CD4-positive, alpha-beta T cell treated with Interferon alpha-2 for 1 hour (primary cell): ENCODE results near the gene NECAB2.

ENCODE experiments used
- DNase-seq, 2 donors: peaks; one replicate each; pipeline ENCODE4 v3.0.0-alpha.2; 2020 to 2022

The NECAB2 gene

DNA sequence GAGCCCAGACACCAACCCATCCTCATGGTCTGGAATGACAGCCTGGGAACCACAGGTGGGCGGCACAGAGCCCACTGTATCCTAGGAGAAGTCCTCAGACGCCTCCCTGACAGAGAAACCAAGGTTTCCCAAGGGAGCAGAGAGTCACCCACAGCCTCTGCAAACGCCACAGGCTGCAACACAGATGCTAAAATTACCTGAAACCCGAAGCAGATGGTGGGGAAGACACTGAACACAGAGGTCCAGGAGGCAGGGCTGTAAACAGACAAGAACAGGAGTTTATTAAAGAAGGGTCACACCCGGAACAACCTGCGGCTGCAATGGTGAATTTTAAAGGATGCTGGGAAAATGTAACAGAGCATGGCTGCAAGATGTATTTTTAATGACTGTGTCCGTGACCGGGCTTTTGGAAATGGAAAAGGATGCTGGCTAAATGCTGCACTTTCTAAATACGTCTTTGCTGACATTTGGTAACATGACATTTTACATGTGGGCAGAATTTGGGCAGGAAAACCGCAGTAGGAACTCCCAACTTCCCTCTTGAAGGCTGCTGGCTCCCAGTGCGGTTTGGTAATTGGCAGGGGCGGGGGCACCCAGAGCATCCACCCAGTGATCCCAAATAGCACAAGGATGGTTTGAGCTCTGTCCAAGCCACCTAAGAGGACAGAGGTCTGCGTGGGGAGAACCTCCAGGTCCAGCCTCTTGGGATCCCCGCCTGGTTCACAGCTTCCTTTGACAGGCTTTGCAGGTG, 61.4 kb downstream of the NECAB2 start:
- no peak for DNase-seq

DNA sequence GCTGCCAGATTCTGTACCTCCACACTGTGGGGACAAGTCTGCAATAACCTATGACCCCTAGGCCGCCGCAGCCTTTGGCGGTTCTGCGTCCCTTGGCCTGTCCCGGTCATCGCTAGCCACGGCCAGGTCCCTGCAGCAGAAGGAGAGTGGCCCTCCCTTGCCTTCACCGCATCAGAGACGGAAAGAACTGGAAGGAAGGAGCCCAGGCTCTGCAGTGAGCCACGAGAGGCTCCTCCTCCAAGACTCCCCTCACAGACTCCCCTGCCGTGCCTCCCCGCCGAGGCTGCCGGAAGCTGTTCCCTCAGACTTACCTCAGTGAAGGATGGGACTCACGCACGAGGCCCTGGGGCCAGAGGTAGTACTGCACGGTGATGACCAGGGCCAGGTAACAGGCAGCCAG, 63.5 kb downstream of the NECAB2 start:
- no peak for DNase-seq

DNA sequence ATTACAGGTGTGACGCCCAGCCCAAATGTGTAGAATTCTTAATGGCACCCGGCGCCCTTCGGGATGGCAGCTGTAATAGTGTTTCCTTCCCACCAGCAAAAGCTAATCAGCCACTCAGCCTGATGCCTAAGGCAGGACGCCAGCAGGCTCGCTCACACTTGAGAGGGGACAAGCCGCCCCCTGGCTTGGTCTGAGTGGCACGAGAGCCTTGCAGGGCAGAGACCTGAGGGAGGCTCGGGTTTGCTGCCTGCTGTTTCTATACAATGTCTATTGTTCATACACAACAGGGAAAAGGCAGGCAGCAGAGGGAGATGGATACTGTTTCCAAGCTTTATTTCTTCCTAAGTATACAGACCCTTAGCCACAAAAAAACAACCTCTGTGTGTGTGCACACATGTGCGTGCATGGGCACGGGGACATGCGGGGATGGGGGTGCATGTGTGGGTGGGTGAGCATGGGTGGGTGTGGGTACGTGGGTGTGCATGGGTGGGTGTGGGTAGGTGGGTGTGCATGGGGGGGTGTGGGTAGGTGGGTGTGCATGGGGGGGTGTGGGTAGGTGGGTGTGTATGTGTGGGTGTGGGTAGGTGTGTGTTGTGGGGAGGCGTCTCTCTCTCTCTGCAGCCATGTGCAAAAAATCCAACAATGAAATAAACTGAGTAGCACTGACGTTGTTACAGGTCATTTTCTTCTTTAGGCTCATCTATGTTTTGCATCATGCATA, 64.6 kb downstream of the NECAB2 start:
- no peak for DNase-seq

DNA sequence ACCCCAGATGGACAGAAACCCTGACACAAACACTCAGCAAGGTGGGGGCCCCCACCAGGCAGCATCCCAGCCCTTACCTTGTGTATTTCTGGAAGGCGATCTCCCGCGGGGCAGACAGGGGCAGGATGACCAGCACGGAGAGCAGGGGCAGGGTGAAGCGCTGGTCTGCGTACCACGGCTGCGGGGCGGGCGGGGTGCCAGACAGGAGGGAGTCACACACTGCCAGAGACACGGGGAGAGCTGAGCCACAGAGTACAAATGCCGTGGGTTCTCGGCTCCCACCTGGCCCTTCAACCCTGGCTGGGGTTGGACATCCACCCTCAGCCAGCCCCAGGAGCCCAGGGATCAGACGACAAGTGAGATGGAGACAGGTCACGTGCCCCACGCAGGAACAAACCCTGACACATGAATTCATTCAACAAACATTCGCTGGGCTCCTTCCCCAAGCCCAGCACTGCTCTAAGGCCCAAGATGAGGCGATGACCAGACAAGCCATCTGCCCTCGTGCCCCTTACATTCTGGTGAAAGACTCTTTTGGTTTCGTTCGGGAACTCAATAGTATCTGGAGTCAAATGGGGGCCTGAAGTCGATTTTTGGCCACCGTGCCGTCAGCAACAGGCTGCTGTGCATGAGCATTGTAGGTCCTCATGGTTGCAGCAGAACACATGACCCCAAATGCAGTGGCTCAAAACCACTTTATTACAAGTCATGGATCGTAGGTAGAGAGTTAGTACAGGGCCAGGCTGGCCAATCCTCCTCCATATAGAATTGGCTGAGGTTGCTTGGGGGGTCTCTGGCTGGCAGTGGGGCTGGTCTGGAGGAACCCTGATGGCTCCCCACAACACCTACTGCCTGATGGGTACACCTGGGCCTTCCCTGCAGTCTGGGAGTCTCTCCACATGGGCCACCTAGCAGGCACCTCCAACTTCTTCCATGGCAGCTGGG, 65.5 kb downstream of the NECAB2 start:
- no peak for DNase-seq

DNA sequence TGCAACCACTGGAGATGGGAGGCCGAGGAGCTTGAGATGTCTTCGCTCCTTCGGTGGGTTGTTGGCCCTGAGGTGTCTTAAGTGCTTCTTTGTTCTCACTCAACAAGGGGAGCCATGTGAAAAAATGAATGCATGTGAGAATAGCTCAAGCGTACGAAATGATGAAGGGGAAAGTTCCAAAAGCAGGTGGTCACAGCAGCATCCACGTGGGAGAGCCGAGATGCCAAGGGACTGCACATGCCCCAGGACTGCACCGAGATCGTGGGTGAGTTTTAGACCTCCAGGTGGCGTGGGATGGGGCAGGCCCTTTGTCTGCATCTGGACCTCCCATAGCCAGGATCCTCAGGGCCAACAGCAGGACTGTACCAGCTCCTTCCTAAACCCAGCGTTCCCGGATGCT, 66.5 kb downstream of the NECAB2 start:
- no peak for DNase-seq

DNA sequence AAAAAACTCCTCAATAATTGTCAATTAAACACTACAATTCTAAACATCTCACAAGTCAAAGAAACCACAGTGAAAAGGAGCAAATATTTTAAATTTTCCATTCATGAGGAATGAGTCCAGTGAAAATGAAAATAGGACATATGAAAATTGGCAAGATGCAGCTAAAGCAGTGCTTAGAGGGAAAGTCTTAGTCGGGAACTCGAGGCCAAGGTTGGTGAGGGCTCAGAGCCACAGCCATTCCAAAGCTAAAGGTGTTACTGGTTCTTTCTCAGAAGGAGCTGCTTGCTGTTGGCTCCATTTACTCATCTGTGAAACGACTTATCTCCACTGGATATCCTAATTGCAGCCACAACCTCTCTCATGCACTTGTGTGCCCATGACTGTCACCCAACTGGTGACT, 68.1 kb downstream of the NECAB2 start:
- no peak for DNase-seq

GRCh38 chr16:84036982-84037425, 69.0 kb downstream of the NECAB2 start:
- DNase-seq = no peak

GRCh38 chr16:84038469-84038868, 70.4 kb downstream of the NECAB2 start:
- no peak for DNase-seq

DNA sequence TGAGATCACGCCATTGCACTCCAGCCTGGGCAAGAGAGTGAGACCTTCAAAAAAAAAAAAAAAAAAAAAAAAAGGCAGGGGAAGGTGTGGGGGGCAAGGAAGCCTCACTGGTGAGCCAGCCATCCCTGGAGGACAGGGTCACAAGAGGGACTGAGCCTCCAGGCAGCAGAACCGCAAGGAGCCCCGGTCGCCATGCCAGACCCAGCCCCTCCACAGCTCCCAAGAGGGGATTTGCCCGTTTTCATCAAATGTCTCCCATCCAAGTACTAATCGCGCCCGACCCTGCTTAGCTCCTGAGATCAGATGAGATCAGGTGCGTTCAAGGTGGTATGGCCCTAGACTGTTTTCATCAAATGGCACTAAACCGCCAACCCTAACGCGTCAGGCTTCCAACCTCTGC, 71.7 kb downstream of the NECAB2 start:
- no peak for DNase-seq

DNA sequence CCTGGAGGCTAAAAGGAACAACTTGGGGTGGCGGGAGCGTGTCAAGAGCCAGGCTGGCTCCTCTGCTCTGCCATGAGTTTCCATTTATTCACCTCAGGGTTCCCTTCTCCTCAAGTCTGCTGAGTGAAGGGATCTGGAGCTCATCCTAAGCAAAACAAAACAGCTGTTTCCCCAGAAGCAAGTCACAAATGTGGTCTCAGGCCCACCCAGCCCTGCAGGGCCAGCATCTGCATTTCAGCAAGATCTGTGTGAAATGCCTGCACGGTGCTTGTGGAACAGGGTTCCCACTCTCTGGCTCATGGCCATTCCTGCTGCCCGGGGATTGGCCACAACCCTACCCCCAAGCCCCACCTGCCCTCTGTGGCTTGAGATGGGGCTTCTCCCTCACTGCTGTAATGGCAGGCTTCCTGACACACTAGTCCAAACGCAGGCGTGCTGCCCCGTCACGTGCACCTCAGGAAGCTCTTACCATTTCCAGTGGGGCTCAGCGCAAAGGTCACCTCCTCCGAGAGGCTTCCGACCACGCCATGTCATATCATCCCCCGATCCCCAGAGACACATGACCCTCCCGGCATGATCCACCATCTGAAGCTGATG, 72.3 kb downstream of the NECAB2 start:
- no peak for DNase-seq

- no peak for DNase-seq
These were observed 73.1 kb downstream of the NECAB2 start for GRCh38 chr16:84040823-84041820.

- DNase-seq = no peak
These were observed 73.8 kb downstream of the NECAB2 start for GRCh38 chr16:84041881-84042280.

- no peak for DNase-seq
These were observed 74.3 kb downstream of the NECAB2 start, which contains the start of gene SLC38A8 for GRCh38 chr16:84042308-84042878. Gene SLC38A8 (minus strand): TSS chr16:84042795. CDS start chr16:84042157, 638 bp downstream.

GRCh38 chr16:84042879-84043485, 74.9 kb downstream of the NECAB2 start:
- DNase-seq = no peak

DNA sequence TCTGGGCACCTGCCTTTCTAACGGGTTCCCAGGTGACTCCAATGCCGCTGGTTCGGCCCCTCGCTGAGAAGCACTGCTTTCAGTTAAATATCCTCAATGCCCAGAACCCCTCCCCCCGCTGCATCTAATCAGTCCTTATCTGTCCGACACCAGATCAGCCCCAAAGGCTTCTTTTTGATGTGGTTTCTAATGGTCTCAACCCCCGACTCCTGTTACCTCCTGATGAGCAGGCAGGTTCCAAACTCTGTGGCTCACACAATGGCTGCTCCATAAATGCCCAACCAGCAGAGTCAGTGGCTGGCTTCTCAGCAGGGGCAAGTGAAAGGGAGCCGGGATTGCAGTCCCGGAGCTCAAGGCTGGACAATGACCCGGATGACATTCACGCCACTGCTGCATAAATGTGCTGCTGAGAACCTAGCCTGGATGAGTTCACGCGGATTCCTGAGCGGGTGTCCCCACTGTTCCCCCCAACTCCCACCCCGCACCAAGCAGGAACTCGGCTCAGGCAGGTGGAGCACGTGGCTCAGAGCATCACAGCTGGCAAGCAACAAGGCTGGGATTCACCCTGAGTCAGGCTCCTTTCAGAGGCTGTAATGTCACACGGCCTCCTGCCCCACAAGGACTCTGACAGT, 75.6 kb downstream of the NECAB2 start:
- no peak for DNase-seq

GRCh38 chr16:84044118-84044488, 76.1 kb downstream of the NECAB2 start:
- DNase-seq = no peak

DNA sequence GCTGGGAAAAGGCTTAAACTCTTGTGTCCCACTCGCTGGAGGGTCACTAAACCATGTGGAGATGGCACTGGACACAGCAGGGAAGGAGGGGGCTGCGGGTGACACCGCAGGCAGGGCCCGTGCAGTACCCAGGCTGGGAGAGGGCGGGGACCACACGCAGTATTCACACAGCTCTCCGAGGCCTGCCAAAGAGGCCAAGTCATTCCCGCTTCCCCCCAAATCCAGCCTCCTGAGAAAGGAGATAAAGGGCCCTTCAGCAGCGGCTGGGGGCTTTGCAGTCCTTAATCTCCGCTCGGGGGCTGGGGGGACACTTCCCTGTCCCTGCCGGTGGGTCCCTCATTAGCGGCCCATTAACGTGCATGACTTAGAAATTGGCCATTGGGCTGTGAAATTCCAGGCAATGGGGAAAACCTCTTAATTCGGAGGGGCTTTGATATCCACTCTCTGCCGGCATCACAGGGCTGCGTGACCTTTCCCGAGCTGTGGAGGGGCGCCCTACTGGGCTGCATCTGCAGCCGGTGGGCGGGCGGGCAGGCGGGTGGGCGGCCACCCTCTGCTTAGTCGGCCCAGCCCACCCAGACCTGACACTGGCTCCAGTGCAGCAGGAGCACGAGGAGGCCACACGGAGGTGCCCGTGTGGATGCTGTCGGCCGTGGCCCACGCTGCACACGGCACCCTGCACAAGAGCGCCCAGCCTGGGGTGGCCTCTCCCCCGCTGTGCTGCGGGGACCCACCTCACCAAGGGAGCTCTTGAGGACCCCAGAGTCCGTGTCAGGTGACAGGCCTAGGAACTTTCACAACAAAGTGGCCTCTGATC, 77.2 kb downstream of the NECAB2 start:
- no peak for DNase-seq

- no peak for DNase-seq
These were observed 77.9 kb downstream of the NECAB2 start for GRCh38 chr16:84045818-84046470.

DNA sequence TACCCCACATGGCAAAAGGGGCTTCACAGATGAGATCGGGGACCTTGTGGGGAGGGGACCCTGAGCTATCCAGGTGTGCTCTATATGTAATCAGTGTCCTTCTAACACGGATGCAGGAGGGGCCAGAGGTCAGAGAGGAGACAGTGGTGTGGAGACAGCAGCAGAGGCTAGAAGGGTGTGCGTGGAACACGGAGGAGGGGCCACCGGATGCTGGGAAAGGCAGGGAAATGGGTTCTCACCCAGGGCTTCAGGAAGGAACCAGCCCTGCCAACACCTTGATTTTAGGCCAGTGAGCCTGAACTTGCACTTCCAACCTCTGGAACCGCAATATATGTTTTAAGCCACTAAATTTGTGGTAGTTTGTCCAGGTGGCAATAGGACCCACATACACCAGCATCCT, 79.2 kb downstream of the NECAB2 start:
- no peak for DNase-seq
